GM19025 (cell line): ENCODE data around the gene ZFTA.
"Not testable (repeated sequence)": the region's sequence is repeated elsewhere in the genome, so short reads cannot be mapped to it uniquely, and the experiment has no call there.

Experiments used
- ATAC-seq: cut with Tn5 transposase; IDR thresholded peaks from one replicate; pipeline ENCODE4 v1.9.1; 2021; ENCODE audit warnings: mild to moderate bottlenecking, low read depth, moderate library complexity; ENCODE audit not compliant: unreplicated experiment

The ZFTA gene

DNA sequence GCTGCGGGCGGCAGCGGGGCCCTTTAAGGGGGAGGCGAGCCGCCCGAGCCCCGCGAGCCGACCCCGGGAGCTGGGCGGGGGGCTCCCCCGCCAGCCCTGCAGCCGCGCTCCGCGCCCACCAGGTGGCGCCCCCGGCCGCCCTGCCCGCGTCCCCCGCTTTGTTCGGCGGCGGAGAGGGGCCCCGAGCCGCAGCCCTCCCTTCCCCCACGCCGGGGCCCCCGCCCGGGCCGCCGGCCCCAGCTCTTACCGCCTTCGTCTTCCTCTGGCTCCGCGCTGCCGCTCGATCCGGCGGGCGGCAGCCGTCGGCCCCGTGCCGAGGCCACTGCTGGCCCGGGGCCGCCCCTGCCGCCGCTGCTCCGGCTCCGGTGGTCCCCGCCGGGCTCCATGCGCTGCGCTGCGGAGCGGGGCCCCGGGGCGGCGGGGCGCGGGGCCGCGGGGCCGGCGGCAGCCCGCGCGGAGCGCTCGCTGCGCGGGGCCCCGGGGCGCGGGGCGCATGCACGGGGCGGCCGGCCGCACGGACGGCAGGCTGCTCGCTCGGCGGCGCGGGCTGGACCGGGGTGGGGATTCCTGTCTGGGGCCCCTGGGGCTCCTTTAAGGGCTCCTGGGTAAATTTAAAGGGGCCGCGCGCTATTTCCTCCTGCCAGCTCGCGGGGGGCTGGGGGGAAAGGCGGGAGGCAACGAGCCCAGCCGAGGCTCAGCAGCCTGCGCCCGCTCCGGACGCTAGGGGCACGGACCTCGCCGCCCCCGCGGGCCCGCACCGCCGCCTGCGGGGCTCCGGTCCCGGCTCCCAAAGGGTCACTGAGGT is at the start of gene ZFTA:
Gene ZFTA (minus strand): TSS at position 539 of the 805 bp plus-strand sequence. CDS start 153 bp downstream, at position 386.
- no peak for ATAC-seq

DNA sequence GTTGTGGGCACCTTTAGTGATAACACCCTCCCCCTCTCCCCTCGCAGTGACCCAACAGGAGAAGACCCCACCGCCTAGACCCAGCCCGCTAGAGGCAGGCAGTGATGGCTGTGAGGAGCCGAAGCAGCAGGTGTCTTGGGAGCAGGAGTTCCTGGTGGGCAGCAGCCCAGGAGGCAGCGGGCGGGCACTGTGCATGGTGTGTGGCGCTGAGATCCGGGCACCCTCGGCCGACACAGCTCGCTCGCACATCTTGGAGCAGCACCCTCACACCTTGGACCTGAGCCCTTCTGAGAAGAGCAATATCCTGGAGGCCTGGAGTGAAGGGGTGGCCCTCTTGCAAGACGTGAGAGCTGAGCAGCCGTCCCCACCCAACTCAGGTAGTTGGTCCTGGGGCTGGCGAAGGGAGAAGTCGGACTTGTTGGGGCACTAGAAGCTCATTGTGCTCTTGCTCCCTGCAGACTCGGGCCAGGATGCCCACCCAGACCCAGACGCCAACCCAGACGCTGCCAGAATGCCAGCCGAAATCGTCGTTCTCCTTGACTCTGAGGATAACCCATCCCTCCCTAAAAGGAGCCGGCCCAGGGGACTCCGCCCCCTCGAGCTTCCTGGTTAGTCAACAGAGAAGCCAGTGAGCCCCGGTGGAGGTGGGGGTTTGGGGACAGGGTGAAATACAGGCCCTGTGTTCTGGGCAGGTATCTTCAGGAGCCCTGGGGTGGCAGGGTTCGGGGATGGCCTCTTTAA is 49.4 kb upstream of the ZFTA start:
- no peak for ATAC-seq

DNA sequence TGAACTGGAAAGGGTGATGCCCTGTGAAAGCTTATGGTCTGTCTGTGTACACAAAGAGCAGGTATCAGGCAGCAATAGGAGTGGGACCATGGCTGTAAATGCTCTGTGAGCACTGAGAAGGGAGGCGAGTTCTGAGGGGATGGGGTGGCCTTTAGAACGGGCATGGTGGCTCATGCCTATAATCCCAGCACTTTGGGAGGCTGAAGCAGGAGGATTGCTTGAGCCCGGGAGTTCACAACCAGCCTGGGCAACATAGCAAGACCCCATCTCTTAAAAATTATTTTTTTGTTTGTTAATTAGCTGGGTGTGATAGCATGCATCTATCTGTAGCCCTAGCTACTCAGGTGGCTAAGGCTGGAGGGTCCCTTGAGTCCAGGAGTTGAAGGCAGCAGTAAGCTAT is 48.2 kb upstream of the ZFTA start:
- no peak for ATAC-seq

DNA sequence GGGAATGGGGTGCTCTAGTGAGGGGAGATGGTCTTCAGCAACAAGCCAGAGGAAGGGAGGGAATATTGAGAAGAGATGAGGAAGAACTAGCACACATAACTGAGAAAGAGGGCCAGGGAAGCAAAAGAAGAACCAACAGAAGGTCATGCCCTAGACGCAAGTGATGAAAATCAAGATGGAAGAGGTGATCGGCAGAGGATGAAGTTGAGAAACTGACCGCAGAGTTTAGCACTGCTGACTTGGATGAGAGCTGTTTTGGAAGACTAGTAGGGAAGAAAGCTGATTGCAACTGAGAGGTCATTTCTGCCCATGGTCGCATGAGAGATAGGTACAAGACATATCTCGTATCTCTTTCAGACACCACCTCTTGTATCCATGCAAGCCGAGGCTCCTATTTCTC is 47.6 kb upstream of the ZFTA start:
- no peak for ATAC-seq

DNA sequence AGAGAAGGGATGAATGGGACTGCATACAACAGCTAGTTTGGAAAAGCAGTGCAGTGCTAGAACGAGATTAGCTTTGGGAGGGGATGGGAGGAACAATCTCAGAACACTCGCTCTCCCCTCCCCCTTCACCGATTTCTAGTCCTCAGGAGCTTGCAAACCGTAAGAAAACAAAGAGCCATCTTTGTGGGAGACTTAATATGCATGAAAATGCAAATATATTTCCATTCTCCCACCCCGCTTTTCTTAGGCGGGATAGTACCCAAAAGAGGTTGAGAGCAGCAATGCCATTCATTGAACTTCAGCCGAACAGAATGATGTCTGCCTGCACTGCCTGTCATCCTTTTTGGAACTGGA is 45.8 kb upstream of the ZFTA start:
- ATAC-seq: no peak

GRCh38 chr11:63813563-63814382 is 45.2 kb upstream of the ZFTA start:
- peak; percentile 30 for ATAC-seq

GRCh38 chr11:63813035-63813562 is 44.5 kb upstream of the ZFTA start, which contains the start of gene SPINDOC:
Gene SPINDOC (plus strand): TSS chr11:63813456. CDS start chr11:63813687, 231 bp downstream.
- ATAC-seq: peak; percentile 92

DNA sequence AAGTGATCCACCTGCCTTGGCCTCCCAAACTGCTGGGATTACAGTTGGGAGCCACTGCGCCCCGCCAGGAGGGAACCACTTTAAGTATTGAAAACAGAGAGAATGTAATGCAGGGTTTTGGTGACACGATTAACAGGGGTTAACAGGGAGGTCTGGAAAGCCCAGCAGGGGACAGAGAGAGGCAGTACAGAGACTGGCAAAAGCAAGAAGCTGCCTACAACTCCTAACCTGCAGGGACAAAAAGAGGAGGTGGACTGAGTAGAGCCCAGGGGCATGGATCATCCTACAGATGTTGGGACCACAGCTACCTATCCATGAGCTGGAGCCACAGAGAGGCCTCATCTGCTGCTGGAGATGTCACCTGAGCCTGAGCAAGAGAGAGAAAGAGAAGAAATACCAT is 42.9 kb upstream of the ZFTA start:
- no peak for ATAC-seq

GRCh38 chr11:63810383-63810782 is 41.8 kb upstream of the ZFTA start:
- not testable (repeated sequence) for ATAC-seq

DNA sequence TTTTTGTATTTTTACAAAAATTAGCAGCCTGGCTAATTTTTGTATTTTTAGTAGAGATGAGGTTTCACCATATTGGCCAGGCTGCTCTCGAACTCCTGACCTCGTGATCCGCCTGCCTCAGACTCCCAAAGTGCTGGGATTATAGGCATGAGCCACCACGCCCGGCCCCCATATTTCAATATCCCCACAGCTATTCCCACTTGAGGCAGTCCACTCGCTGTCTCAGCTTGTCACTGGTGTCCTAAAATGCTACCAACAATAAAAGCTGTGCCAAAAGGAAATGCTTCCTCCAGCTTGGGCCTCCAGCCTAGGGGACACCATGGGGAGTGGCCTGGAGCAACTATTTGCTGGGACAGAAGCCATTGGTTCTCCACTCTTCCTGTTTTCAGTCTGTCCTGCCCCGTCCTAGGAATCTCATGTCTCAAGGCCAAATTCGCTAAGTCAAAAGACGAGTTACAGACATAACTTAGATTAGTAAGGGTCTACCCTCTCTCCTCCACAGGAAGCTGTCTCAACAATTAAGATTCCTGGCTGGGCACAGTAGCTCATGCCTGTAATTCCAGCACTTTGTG is 37.4 kb upstream of the ZFTA start:
- no peak for ATAC-seq

- ATAC-seq: no peak
Measured at GRCh38 chr11:63804259-63804658, 35.7 kb upstream of the ZFTA start.

GRCh38 chr11:63802637-63803414 is 34.3 kb upstream of the ZFTA start:
- no peak for ATAC-seq

GRCh38 chr11:63800921-63801320 is 32.3 kb upstream of the ZFTA start:
- no peak for ATAC-seq

DNA sequence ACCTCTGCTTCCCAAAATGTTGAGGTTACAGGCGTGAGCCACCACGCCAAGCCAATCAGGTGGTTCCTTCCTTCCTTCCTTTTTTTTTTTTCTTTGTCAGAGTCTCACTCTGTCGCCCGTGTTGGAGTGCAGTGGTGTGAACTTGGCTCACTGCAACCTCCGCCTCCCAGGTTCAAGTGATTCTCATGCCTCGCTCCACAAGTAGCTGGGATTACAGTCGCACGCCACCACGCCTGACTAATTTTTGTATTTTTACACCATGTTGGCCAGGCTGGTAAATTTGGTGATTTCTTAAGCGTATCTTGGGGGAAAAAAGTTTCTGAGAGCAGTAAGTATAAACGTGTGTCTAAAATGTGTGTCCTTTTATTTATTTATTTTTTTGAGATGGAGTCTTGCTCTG is 26.5 kb upstream of the ZFTA start:
- no peak for ATAC-seq

GRCh38 chr11:63793161-63793560 is 24.6 kb upstream of the ZFTA start:
- no peak for ATAC-seq

DNA sequence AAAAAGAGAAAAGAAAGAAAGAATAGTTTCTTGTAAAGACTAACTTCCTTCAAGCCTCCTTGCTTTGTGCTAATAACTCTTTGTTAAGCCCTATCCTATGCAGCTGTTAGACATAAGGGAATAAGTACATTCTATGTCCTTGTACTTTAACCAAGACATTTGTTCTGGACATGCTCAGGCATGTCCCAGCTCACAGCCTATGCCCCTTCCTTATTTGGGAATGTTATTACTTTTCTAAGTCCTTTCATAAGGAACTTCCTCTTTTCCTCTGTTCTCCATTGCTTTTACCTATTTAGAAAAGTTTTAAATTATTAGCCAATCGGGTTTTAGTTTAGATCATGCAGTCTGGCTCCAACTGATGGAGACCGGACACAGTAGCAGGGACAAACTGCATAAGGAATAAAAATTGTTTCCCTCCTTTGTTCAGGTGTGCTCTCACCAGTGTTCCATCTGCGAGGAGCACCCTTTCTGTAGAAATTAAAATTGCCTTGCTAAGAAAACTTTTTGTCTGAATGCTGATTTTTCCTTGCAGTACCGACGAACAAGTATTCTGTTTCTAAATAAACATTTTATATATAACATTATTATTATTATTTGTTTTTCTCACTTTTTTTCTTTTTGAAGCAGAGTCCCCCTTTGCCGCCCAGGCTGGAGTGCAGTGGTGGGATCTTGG is 23.1 kb upstream of the ZFTA start:
- ATAC-seq: no peak

- no peak for ATAC-seq
Measured at GRCh38 chr11:63785823-63786222, 17.2 kb upstream of the ZFTA start.

DNA sequence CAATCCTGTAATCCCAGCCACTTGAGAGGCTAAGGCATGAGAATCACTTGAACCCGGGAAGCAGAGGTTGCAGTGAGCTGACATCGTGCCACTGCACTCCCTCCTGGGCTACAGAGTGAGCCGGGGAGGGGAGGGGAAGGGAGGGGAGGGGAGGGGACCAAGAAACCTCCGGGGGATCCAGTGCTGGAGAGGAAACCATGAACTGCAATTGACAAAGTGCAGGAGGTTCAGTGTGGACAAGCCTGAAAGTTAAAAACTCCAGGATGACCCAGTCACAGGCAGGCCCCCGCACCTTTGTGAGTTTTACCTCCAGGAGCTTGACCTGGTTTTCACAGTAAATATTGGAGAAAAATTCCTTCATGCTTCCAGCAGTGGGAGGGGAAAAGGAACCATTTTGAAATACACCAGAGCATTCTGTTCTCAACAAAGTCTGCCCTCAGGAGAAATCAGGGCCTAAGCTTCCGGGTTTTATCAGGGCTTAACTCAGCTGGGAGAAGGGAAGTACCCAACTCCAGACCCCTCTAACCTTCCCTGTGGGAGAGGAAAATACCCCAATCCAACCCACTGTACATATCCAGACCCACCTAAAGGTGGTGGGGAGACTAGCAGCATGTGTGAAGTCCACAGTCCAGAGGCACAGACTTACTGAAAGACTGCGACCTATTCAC is 15.5 kb upstream of the ZFTA start:
- no peak for ATAC-seq

DNA sequence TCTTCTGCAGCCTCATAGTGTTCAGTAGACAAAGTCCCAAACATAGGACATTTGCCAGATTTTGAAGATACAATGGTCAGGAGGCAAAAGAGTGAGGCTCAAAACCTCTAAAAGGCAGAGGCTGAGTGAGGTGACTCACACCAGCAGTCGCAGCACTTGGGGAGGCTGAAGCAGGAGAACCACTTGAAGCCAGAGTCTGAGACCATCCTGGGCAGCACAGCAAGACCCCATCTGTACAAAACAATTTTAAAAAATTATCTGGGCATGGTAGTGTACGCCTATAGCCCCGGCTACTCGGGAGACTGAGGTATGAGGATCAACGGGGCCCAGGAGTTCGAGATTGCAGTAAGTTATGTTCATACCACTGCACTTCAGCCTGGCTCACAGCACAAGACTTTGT is 14.2 kb upstream of the ZFTA start:
- no peak for ATAC-seq
